ENCODE results near the gene UCK2. TPM values are rescaled to one million over a fixed set of nuclear protein-coding genes. Genes with fewer than 3 reads are reported as not detected.

UCK2 gene
- total RNA-seq, 1 donor from 2014 or later, result 19.6 TPM

DNA sequence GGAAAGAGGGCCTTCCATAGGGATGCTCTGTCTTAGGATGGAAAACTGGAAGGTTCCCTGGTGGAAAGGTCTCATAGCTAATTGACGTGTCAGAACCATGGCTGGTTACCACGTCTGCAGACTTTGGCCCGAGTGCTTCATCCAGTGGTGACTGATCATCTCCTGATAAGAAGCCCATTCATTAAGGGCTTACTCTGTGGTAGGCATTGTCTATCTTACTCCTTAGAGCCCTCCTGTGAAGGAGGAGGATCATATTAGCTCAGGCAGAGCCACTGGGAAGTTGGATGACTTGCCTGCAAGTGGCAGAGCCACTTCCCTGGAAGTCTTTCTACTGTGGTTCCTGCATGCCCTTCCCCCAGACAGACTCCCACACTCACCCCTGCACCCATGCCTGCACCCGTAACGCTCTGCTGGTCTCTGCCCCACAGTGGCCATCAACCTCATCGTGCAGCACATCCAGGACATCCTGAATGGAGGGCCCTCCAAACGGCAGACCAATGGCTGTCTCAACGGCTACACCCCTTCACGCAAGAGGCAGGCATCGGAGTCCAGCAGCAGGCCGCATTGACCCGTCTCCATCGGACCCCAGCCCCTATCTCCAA lies 79.9 kb downstream of the UCK2 start:
- Mint-ChIP-seq H3K36me3 (ENCODE audit: low read depth) (peaks cover 38% of the 10 kb centered on the region), H3K4me3 (no peak overlapping the region), H3K9me3 (no peaks in the 10 kb centered on the region), H3K27ac (no peak overlapping the region), H3K4me1 (no peaks in the 10 kb centered on the region), H3K27me3 (no peaks in the 10 kb centered on the region)
- POLR2A ChIA-PET, result no interaction called here
- no peak for DNase-seq
- no peak for ATAC-seq (ENCODE audit: low read depth)
- CTCF ChIA-PET, result interaction anchor here (1.9 kb wide), 1 partner anchor 307 kb away, joined by 5 read pairs; no protein-coding TSS in a partner anchor
- TF ChIP-seq, protein P1, sequence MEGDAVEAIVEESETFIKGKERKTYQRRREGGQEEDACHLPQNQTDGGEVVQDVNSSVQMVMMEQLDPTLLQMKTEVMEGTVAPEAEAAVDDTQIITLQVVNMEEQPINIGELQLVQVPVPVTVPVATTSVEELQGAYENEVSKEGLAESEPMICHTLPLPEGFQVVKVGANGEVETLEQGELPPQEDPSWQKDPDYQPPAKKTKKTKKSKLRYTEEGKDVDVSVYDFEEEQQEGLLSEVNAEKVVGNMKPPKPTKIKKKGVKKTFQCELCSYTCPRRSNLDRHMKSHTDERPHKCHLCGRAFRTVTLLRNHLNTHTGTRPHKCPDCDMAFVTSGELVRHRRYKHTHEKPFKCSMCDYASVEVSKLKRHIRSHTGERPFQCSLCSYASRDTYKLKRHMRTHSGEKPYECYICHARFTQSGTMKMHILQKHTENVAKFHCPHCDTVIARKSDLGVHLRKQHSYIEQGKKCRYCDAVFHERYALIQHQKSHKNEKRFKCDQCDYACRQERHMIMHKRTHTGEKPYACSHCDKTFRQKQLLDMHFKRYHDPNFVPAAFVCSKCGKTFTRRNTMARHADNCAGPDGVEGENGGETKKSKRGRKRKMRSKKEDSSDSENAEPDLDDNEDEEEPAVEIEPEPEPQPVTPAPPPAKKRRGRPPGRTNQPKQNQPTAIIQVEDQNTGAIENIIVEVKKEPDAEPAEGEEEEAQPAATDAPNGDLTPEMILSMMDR (IDR thresholded peaks at IDR 0.05), result no peak
- intact Hi-C loops (cut with micrococcal nuclease), result no loop called here

DNA sequence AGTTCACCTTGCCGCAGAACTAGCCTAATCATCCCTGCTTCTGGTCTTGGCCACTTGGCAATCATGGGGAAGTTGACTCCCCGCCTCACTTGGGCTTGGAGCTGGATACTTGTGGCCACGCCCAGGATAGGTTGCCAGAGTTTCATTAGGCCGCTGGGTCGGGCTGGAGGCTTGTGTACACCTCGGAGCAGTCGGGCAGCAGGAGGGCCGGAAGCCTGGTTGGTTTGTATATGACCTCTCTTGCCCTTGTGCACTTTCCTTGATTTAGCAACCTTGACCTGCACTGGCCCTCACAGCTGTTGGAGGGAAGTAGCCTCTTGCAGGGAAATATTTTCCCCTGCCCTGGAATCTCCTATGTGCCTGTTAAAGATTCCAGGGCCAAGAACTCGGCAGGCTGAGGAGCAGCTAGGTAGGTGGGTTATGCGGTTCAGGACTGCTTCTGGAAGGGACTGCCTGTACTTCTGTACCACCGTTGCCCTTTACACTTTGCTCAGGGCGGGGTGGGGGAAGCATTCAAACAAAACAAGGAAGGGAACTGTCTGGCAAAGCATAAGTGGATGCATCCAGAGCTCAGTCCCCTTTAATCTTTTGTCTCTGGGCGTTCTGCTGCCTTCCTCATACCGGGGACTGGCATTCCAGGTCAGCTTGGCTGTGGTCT lies 83.5 kb downstream of the UCK2 start:
- Mint-ChIP-seq H3K9me3 (no peaks in the 10 kb centered on the region), H3K4me1 (peaks cover 2% of the 10 kb centered on the region), H3K27ac (no peak overlapping the region), H3K27me3 (no peaks in the 10 kb centered on the region), H3K36me3 (ENCODE audit: low read depth) (peaks cover 26% of the 10 kb centered on the region), H3K4me3 (no peak overlapping the region)
- CTCF ChIA-PET, result interaction anchor here (5.9 kb wide), 1 partner anchor 310 kb away, joined by 81 read pairs; no protein-coding TSS in a partner anchor
- TF ChIP-seq, protein P1 (IDR thresholded peaks at IDR 0.05), result no peak
- POLR2A ChIA-PET, result interaction anchor here (0.5 kb wide), 1 partner anchor 36 kb away, joined by 7 read pairs; no protein-coding TSS in a partner anchor
- no peak for DNase-seq
- no peak for ATAC-seq (ENCODE audit: low read depth)
- intact Hi-C loops (cut with micrococcal nuclease), result loop anchor here (5.0 to 10.0 kb wide), 3 partner anchors 214 to 766 kb away; partner anchors contain the start of gene ALDH9A1

DNA sequence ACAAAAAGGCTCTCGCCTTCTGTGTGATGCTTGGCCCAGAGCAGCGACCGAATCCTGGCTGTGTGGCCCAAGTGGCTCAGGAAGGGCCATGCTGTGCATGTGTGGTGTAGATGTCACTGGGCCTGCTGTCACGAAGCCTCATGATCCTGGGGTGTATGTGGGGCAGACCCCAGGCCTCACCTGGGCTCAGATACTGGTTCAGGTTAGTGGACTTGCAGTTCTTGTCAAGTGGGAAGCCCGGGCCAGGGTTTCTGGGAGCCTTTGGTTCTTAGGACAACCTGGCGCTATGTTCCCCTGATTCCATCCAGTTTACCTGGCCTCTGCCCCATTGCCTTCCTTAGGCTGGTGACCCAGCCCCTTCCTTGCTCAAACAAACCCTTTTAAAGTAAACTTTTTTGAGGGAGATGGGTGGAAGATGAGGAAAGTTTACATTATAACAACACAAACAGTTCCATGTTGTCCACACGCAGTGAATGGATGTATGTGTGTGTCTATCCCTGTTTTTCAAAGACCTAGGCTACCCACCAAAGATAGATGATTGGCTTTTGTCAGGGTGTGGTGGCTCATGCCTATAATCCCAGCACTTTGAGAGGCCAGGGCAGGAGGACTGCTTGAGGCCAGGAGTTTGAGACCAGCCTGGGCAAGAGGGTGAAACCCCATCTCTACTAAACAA lies 84.3 kb downstream of the UCK2 start:
- Mint-ChIP-seq H3K4me1 (peaks cover 2% of the 10 kb centered on the region), H3K9me3 (no peaks in the 10 kb centered on the region), H3K4me3 (no peak overlapping the region), H3K36me3 (ENCODE audit: low read depth) (peaks cover 20% of the 10 kb centered on the region), H3K27ac (no peak overlapping the region), H3K27me3 (no peaks in the 10 kb centered on the region)
- TF ChIP-seq, protein P1 (IDR thresholded peaks at IDR 0.05), result no peak
- ATAC-seq (ENCODE audit: low read depth) (no peak), DNase-seq (no peak)
- CTCF ChIA-PET, result interaction anchor here (1.2 to 5.9 kb wide), 4 partner anchors 192 to 519 kb away, joined by 3 to 81 read pairs (median 10); no protein-coding TSS in a partner anchor
- intact Hi-C loops (cut with micrococcal nuclease), result loop anchor here (5.0 to 10.0 kb wide), 3 partner anchors 214 to 767 kb away; partner anchors contain the start of gene ALDH9A1
- POLR2A ChIA-PET, result no interaction called here

DNA sequence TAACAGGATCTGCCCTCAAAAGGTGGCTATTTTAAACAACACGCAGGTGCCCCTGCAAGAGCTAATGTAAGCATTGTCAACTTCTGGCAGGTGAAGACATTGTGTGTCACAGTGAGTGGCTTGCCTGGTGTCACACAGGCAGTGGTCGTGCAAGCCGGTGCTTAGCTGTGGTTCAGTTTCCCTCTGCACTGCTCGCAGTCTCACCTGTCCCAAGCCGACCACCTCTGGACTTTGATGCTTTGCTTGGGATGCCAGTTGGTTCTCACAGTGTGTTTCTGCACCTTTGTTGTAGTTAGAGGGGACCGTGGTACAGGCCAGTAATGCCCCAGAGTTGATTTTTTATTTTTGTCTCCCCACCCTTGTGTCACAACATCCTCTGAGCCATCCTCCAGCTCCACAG lies 85.2 kb downstream of the UCK2 start:
- POLR2A ChIA-PET, result no interaction called here
- no peak overlapping the region for H3K27ac Mint-ChIP-seq
- TF ChIP-seq, protein P1 (IDR thresholded peaks at IDR 0.05), result no peak
- ATAC-seq (ENCODE audit: low read depth), result no peak
- no peaks in the 10 kb centered on the region for H3K27me3 Mint-ChIP-seq
- no peak for DNase-seq
- intact Hi-C loops (cut with micrococcal nuclease), result loop anchor here (5.0 to 10.0 kb wide), 3 partner anchors 215 to 768 kb away; partner anchors contain the start of gene ALDH9A1
- CTCF ChIA-PET, result interaction anchor here (1.2 to 5.9 kb wide), 4 partner anchors 193 to 520 kb away, joined by 3 to 81 read pairs (median 10); no protein-coding TSS in a partner anchor
- H3K4me1 Mint-ChIP-seq, result peaks cover 2% of the 10 kb centered on the region
- H3K4me3 Mint-ChIP-seq, result no peak overlapping the region
- peaks cover 12% of the 10 kb centered on the region for H3K36me3 Mint-ChIP-seq (ENCODE audit: low read depth)
- H3K9me3 Mint-ChIP-seq, result no peaks in the 10 kb centered on the region
